ENCODE results near the gene FNDC3A.

DNA sequence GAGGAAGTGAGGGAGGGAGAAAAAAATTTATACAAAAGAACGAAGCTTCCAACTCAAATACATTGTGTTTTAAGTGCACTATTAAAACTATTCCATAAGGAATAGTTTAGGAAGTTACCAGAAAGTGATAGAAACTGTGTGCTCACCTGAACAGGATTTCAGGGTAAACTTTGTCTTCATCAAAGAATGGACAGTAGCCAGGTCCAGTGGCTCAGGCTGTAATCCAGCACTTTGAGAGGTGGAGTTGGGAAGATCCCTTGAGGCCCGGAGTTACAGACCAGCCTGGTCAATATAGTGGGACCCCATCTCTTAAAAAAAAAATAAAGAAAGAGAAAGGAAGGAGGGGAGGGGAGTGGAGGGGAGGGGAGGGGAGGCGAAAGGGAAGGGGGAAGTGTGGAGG is 259.0 kb downstream of the FNDC3A start:
- no peak for TF ChIP-seq CTCF (conservative IDR thresholded peaks at IDR 0.05)
- TF ChIP-seq EZH2 (IDR thresholded peaks at IDR 0.05; ENCODE audit: low read depth): no peak

All from PC-9 (cell line).